Measurements from ENCODE around the gene SMR3B. TPM values are rescaled to one million over a fixed set of nuclear protein-coding genes. Genes with fewer than 3 reads are reported as not detected.

Gene SMR3B
- total and polyA plus RNA-seq, 2 donors (not counting 1 experiment from before 2014, with no cell fraction given), result not detected

DNA sequence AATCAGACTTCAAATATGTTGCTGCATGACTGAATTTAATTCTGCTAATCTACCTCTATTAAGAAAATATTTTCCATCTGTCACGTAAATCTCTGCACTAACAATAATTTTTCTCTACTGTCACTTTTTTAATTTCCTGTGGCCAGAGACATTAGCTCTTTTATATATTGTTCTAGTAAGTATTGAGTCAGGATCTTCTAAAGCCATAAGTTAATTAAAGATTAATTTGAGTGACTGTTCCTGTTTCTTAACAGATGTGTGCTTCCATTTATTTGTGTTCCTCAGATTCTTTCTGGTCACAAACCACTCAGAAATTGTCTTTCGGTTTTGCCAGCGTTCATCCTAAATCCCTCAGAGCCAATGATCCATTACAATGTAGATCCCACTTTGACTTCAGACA is 2.4 kb upstream of the SMR3B start:
- no peaks in the 10 kb centered on the region for H4K20me1 ChIP-seq (ENCODE audit: control insufficient read depth, extremely low read depth, insufficient read depth, low read length)
- H3K4me1 ChIP-seq (ENCODE audit: control insufficient read depth, extremely low read depth, insufficient read depth, low read length), result no peaks in the 10 kb centered on the region
- no peak overlapping the region for H3K4me2 ChIP-seq (ENCODE audit: extremely low read depth, insufficient read depth, low read length)
- H3K79me2 ChIP-seq (ENCODE audit: control insufficient read depth, insufficient read depth, low read length), result no peaks in the 10 kb centered on the region
- TF ChIP-seq CTCF (conservative IDR thresholded peaks at IDR 0.05 in 1 of 2, IDR thresholded peaks at IDR 0.05 in 1 of 2; ENCODE audit: low read depth in 1 of 2, low read length in 2 of 2) (no peak), EZH2 (IDR thresholded peaks at IDR 0.05; ENCODE audit: low read length, missing control alignments) (no peak)
- H3K36me3 ChIP-seq (ENCODE audit: control insufficient read depth, insufficient read depth, low read length), result no peaks in the 10 kb centered on the region
- H3K9ac ChIP-seq (ENCODE audit: insufficient read depth, low read length), result no peak overlapping the region
- H3K27me3 ChIP-seq (ENCODE audit: control insufficient read depth, insufficient read depth, low read length), result no peaks in the 10 kb centered on the region
- no peak for DNase-seq (ENCODE audit: low read depth in 2 of 2)
- H3K4me3 ChIP-seq (replicated peaks in 1 of 4; ENCODE audit: control extremely low read depth in 1 of 4, insufficient read depth in 1 of 4, low read depth in 3 of 4, low read length in 4 of 4), result no peak overlapping the region
- H3K27ac ChIP-seq (ENCODE audit: insufficient read depth, low read length), result no peak overlapping the region
- no peaks in the 10 kb centered on the region for H3K9me3 ChIP-seq (ENCODE audit: control insufficient read depth, insufficient read depth, low read depth, low read length)
- no peak overlapping the region for H2AFZ ChIP-seq (ENCODE audit: low read length)

DNA sequence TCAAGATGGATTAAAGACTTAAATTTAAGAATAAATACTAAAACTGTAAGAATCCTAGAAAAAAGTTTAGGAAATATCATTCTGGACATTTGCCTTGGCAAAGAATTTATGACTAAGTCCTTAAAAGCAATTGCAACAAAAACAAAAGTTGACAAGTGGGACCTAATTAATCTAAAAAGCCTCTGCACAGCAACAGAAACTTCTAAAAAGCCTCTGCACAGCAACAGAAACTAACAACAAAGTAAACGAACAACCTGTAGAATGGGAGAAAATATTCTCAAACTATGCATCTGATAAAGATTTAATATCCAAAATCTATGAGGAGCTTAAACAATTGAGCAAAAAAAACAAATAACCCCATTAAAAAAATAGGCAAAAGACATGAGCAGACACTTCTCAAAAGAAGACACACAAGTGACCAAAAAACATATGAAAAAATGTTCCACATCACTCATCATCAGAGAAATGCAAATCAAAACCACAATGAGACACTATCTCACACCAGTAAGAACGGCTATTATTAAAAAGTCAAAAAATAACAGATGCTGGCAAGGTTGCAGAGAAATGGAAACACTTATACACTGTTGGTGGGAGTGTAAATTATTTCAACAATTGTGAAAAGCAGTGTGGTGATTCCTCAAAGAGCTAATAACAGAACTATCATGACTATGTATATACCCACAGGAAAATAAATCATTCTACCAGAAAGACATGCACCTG is 9.3 kb downstream of the SMR3B start:
- DNase-seq (ENCODE audit: low read depth in 2 of 2), result peak in 1 of 2 donors; percentile 2
- Histone ChIP-seq H2AFZ (ENCODE audit: low read length) (no peak overlapping the region), H3K36me3 (ENCODE audit: control insufficient read depth, insufficient read depth, low read length) (no peaks in the 10 kb centered on the region), H3K27me3 (ENCODE audit: control insufficient read depth, insufficient read depth, low read length) (no peaks in the 10 kb centered on the region), H3K27ac (ENCODE audit: insufficient read depth, low read length) (no peak overlapping the region), H3K9ac (ENCODE audit: insufficient read depth, low read length) (no peak overlapping the region), H3K4me2 (ENCODE audit: extremely low read depth, insufficient read depth, low read length) (no peak overlapping the region), H3K9me3 (ENCODE audit: control insufficient read depth, insufficient read depth, low read depth, low read length) (no peaks in the 10 kb centered on the region), H3K4me3 (replicated peaks in 1 of 4; ENCODE audit: control extremely low read depth in 1 of 4, insufficient read depth in 1 of 4, low read depth in 3 of 4, low read length in 4 of 4) (no peak overlapping the region), H3K79me2 (ENCODE audit: control insufficient read depth, insufficient read depth, low read length) (no peaks in the 10 kb centered on the region), H3K4me1 (ENCODE audit: control insufficient read depth, extremely low read depth, insufficient read depth, low read length) (no peaks in the 10 kb centered on the region), H4K20me1 (ENCODE audit: control insufficient read depth, extremely low read depth, insufficient read depth, low read length) (no peaks in the 10 kb centered on the region)
- TF ChIP-seq CTCF (conservative IDR thresholded peaks at IDR 0.05 in 1 of 2, IDR thresholded peaks at IDR 0.05 in 1 of 2; ENCODE audit: low read depth in 1 of 2, low read length in 2 of 2) (no peak), EZH2 (IDR thresholded peaks at IDR 0.05; ENCODE audit: low read length, missing control alignments) (no peak)

GRCh38 chr4:70397580-70397979 is 14.6 kb downstream of the SMR3B start, which contains the start of gene OPRPN:
Gene OPRPN, plus strand, starts transcription at chr4:70397940. Its CDS starts 1,346 bp downstream, at chr4:70399286.
- H3K4me3 ChIP-seq (replicated peaks in 1 of 4; ENCODE audit: control extremely low read depth in 1 of 4, insufficient read depth in 1 of 4, low read depth in 3 of 4, low read length in 4 of 4), result no peak within 1 kb of the TSS
- no peak within 1 kb of the TSS for H3K9ac ChIP-seq (ENCODE audit: insufficient read depth, low read length)
- H3K4me2 ChIP-seq (ENCODE audit: extremely low read depth, insufficient read depth, low read length), result no peak within 1 kb of the TSS
- TF ChIP-seq EZH2 (IDR thresholded peaks at IDR 0.05; ENCODE audit: low read length, missing control alignments), result no peak
- TF ChIP-seq CTCF (conservative IDR thresholded peaks at IDR 0.05 in 1 of 2, IDR thresholded peaks at IDR 0.05 in 1 of 2; ENCODE audit: low read depth in 1 of 2, low read length in 2 of 2), result no peak
- no peaks in the 10 kb centered on the region for H3K36me3 ChIP-seq (ENCODE audit: control insufficient read depth, insufficient read depth, low read length)
- H3K4me1 ChIP-seq (ENCODE audit: control insufficient read depth, extremely low read depth, insufficient read depth, low read length), result no peaks in the 10 kb centered on the region
- H3K79me2 ChIP-seq (ENCODE audit: control insufficient read depth, insufficient read depth, low read length), result no peaks in the 10 kb centered on the region
- H4K20me1 ChIP-seq (ENCODE audit: control insufficient read depth, extremely low read depth, insufficient read depth, low read length), result no peaks in the 10 kb centered on the region
- no peaks in the 10 kb centered on the region for H3K9me3 ChIP-seq (ENCODE audit: control insufficient read depth, insufficient read depth, low read depth, low read length)
- H3K27me3 ChIP-seq (ENCODE audit: control insufficient read depth, insufficient read depth, low read length), result no peaks in the 10 kb centered on the region
- no peak within 1 kb of the TSS for H3K27ac ChIP-seq (ENCODE audit: insufficient read depth, low read length)
- no peak within 1 kb of the TSS for H2AFZ ChIP-seq (ENCODE audit: low read length)
- no peak for DNase-seq (ENCODE audit: low read depth in 2 of 2)

Data from fibroblast of lung (primary cell).